Activated CD8-positive, alpha-beta T cell treated with anti-CD3 and anti-CD28 coated beads for 36 hours (primary cell): ENCODE results near the gene DAB1. TPM values are rescaled to one million over a fixed set of nuclear protein-coding genes. Genes with fewer than 3 reads are reported as not detected.

Experiments
- ATAC-seq: fragments of 200-7000 bp; cut with Tn5 transposase; one replicate; pipeline ENCODE4 v1.10.0; 2021; ENCODE audit warnings: mild to moderate bottlenecking, moderate library complexity
- CTCF ChIA-PET: fragments of 350-600 bp; sonication (Branson Sonifier 250); formaldehyde crosslinking; loops from one replicate; lab custom pipeline; 2021; ENCODE audit warnings: antibody characterized with exemption; lab: Charles Lee
- POLR2A ChIA-PET: fragments of 350-600 bp; sonication (Branson Sonifier 250); formaldehyde crosslinking; loops from one replicate; lab custom pipeline; 2021; ENCODE audit warnings: antibody characterized with exemption; lab: Charles Lee
- DNase-seq: peaks from one replicate; pipeline ENCODE4 v3.0.0-alpha.2; 2020
- H3K27ac Mint-ChIP-seq: one replicate; pipeline ENCODE4 v1.8.0; 2021; ENCODE audit warnings: mild to moderate bottlenecking, mixed read lengths
- H3K27me3 Mint-ChIP-seq: one replicate; pipeline ENCODE4 v1.8.0; 2021; ENCODE audit warnings: mixed read lengths
- H3K36me3 Mint-ChIP-seq: one replicate; pipeline ENCODE4 v1.8.0; 2021; ENCODE audit warnings: low read depth, mixed read lengths
- H3K4me1 Mint-ChIP-seq: one replicate; pipeline ENCODE4 v1.8.0; 2021; ENCODE audit warnings: low read depth, mixed read lengths
- H3K4me3 Mint-ChIP-seq: one replicate; pipeline ENCODE4 v1.8.0; 2021; ENCODE audit warnings: mild to moderate bottlenecking, moderate library complexity, mixed read lengths
- H3K9me3 Mint-ChIP-seq: one replicate; pipeline ENCODE4 v1.8.0; 2021; ENCODE audit warnings: mixed read lengths
- CTCF ChIP-seq: fragments of 200-600 bp; IDR thresholded peaks from one replicate; pipeline ENCODE4 v1.8.0; 2022; ENCODE audit warnings: antibody characterized with exemption, mild to moderate bottlenecking
- intact Hi-C: fragments of 100-400 bp; cut with micrococcal nuclease; formaldehyde crosslinking; loops from one replicate; pipeline ENCODE4 v1.10.0; 2022
- total RNA-seq, 2 experiments: library from RNA; stranded (reverse); gene quantifications; one replicate each; pipeline ENCODE4 v1.2.3, GENCODE V29; 2021

Gene DAB1
- total RNA-seq, 2 experiments from 2014 or later = not detected

- H3K36me3 Mint-ChIP-seq = no peaks in the 10 kb centered on the region
- DNase-seq (no peak), ATAC-seq (no peak)
- H3K4me3 Mint-ChIP-seq = no peak overlapping the region
- H3K27ac Mint-ChIP-seq = no peak overlapping the region
- H3K27me3 Mint-ChIP-seq = peaks cover 58% of the 10 kb centered on the region
- ChIA-PET POLR2A (no interaction called here), CTCF (no interaction called here)
- no peak for TF ChIP-seq CTCF
- intact Hi-C loops = no loop called here
- peaks cover 5% of the 10 kb centered on the region for H3K4me1 Mint-ChIP-seq
- no peaks in the 10 kb centered on the region for H3K9me3 Mint-ChIP-seq
Measured at GRCh38 chr1:57424231-57425027, 569 bp upstream of the DAB1 start.

GRCh38 chr1:57423135-57423655 lies 665 bp downstream of the DAB1 start:
- H3K4me1 Mint-ChIP-seq = peaks cover 5% of the 10 kb centered on the region
- no peak for ATAC-seq
- no peak for TF ChIP-seq CTCF
- ChIA-PET POLR2A (no interaction called here), CTCF (no interaction called here)
- peaks cover 59% of the 10 kb centered on the region for H3K27me3 Mint-ChIP-seq
- no peak overlapping the region for H3K27ac Mint-ChIP-seq
- H3K4me3 Mint-ChIP-seq = no peak overlapping the region
- DNase-seq = no peak
- intact Hi-C loops = no loop called here
- no peaks in the 10 kb centered on the region for H3K9me3 Mint-ChIP-seq
- no peaks in the 10 kb centered on the region for H3K36me3 Mint-ChIP-seq

- Mint-ChIP-seq H3K9me3 (no peaks in the 10 kb centered on the region), H3K27ac (no peak overlapping the region), H3K4me1 (peaks cover 5% of the 10 kb centered on the region), H3K27me3 (peaks cover 62% of the 10 kb centered on the region), H3K4me3 (no peak overlapping the region), H3K36me3 (no peaks in the 10 kb centered on the region)
- ChIA-PET POLR2A (no interaction called here), CTCF (no interaction called here)
- no peak for DNase-seq
- ATAC-seq = no peak
- no peak for TF ChIP-seq CTCF
- intact Hi-C loops = no loop called here
Measured at GRCh38 chr1:57422271-57423134, 1.4 kb downstream of the DAB1 start.

GRCh38 chr1:57421806-57422205 lies 2.1 kb downstream of the DAB1 start:
- ATAC-seq (no peak), DNase-seq (no peak)
- no peak for TF ChIP-seq CTCF
- peaks cover 59% of the 10 kb centered on the region for H3K27me3 Mint-ChIP-seq
- H3K4me1 Mint-ChIP-seq = peaks cover 5% of the 10 kb centered on the region
- ChIA-PET POLR2A (no interaction called here), CTCF (no interaction called here)
- no peaks in the 10 kb centered on the region for H3K36me3 Mint-ChIP-seq
- no peak overlapping the region for H3K4me3 Mint-ChIP-seq
- intact Hi-C loops = no loop called here
- H3K27ac Mint-ChIP-seq = no peak overlapping the region
- no peaks in the 10 kb centered on the region for H3K9me3 Mint-ChIP-seq
